Mucosa of descending colon (tissue), 3 donors: ENCODE data around the gene F12. TPM values are rescaled to one million over a fixed set of nuclear protein-coding genes. Genes with fewer than 3 reads are reported as not detected.

Experiments
- ATAC-seq: fragments of 200-7000 bp; cut with Tn5 transposase; one replicate; pipeline ENCODE4 v1.9.1; 2020; ENCODE audit warnings: mild to moderate bottlenecking, moderate library complexity
- DNase-seq, 3 donors: peaks; one replicate each; pipeline ENCODE4 v3.0.0-alpha.2; 2020
- H3K36me3 ChIP-seq: fragments of 200-600 bp; one replicate; pipeline ENCODE4 v1.8.0; 2021; ENCODE audit warnings: low read depth, mild to moderate bottlenecking
- H3K4me1 ChIP-seq: fragments of 200-600 bp; one replicate; pipeline ENCODE4 v1.8.0; 2021; ENCODE audit warnings: low read depth, mild to moderate bottlenecking
- H3K4me3 ChIP-seq: fragments of 200-600 bp; one replicate; pipeline ENCODE4 v1.8.0; 2021; ENCODE audit warnings: mild to moderate bottlenecking
- H3K9me3 ChIP-seq: fragments of 200-600 bp; one replicate; pipeline ENCODE4 v1.8.0; 2021; ENCODE audit warnings: mild to moderate bottlenecking
- intact Hi-C, 2 donors: fragments of 100-400 bp; cut with DNase I in 1 of 2; cut with micrococcal nuclease in 1 of 2; formaldehyde crosslinking; loops; one replicate each; pipeline versions ENCODE4 v1.11.0 to v1.11.1; 2022; cut with DNase I, micrococcal nuclease
- total RNA-seq, 3 donors: library from RNA; stranded (reverse); fragmentation: NEBNext Ultra II Directional in 2 of 3; extraction: Animal tissue kit (Norgen Biotek cat#: 25700) in 2 of 3; gene quantifications; one replicate each; pipeline versions ENCODE4 v1.2.1 to v1.2.4, GENCODE V29; 2021 to 2023
- TF ChIP-seq, protein P1 (sequence below): fragments of 200-600 bp; IDR thresholded peaks from one replicate; pipeline ENCODE4 v1.8.0; 2022; ENCODE audit warnings: antibody characterized with exemption, mild to moderate bottlenecking
- donor health status: DM: no; HTN: no; CAD: no; lungs with moderate emphysema.
- donor health status: DM: no; HTN: no; CAD: no.
- donor health status: DM: no; HTN: yes; CAD: no.

Gene F12
- total RNA-seq, 3 donors from 2014 or later, result 3.0 to 9.2 (median 7.0) TPM

DNA sequence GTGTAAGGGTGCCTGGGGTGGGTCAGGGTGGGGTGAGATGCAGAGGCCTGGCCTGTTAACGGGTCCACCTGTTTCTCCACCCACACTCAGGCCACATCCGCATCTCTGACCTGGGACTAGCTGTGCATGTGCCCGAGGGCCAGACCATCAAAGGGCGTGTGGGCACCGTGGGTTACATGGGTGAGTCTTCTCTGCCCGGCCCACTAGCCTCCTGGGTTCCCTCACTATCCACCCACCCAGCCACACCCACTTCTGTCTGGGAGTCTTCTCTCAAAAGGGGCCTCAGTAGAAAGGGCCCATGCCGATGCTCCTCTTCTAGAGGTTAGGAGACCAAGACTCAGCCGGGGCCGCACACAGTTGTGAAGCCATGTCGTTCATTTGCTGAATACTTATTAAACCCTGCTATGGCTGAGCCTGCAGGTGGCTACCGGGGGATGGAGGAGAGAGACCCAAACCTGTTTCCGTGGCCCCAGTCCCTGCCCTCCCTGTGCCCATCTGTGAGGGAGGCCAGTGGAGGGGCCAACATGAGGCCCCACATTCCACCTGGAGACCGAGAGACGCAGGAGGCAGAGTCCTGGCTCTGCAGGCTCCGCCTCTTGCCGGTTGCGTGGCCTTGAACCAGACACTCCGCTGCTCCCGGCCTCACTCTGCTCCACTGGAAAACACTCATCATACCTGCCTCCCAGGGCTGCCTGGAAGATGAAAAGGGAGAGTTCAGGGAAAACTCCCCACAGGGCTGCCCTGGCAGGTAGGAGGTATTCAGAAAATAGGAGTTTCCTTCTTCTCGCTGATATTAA lies 25.8 kb upstream of the F12 start:
- DNase-seq, result no peak
- no peaks in the 10 kb centered on the region for H3K36me3 ChIP-seq
- no peaks in the 10 kb centered on the region for H3K9me3 ChIP-seq
- H3K4me3 ChIP-seq, result no peak overlapping the region
- no peak for ATAC-seq
- TF ChIP-seq, protein P1, sequence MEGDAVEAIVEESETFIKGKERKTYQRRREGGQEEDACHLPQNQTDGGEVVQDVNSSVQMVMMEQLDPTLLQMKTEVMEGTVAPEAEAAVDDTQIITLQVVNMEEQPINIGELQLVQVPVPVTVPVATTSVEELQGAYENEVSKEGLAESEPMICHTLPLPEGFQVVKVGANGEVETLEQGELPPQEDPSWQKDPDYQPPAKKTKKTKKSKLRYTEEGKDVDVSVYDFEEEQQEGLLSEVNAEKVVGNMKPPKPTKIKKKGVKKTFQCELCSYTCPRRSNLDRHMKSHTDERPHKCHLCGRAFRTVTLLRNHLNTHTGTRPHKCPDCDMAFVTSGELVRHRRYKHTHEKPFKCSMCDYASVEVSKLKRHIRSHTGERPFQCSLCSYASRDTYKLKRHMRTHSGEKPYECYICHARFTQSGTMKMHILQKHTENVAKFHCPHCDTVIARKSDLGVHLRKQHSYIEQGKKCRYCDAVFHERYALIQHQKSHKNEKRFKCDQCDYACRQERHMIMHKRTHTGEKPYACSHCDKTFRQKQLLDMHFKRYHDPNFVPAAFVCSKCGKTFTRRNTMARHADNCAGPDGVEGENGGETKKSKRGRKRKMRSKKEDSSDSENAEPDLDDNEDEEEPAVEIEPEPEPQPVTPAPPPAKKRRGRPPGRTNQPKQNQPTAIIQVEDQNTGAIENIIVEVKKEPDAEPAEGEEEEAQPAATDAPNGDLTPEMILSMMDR, result no peak
- intact Hi-C loops, result no loop called here
- H3K4me1 ChIP-seq, result peaks cover 10% of the 10 kb centered on the region

DNA sequence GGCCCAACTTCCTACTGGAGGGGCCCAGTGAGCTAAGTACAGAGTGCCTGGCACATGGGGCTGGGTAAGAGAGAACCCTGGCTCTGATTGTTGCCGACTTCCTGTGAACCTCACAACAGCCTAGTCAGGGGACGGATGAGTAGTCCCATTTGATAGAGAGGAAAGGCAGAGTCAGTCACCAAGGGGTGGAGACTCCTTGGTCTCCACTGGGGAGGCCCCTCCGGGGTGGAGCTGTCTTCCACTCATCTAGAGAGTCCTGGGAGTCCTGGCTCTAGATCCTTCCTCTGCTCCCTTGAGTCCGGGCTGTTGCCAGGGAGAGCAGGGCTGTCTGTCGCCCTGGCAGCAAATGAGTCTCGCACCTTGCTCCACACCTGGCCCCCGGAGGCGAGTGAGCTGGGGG lies 25.1 kb upstream of the F12 start:
- H3K36me3 ChIP-seq, result no peaks in the 10 kb centered on the region
- no peak for ATAC-seq
- intact Hi-C loops, result no loop called here

DNA sequence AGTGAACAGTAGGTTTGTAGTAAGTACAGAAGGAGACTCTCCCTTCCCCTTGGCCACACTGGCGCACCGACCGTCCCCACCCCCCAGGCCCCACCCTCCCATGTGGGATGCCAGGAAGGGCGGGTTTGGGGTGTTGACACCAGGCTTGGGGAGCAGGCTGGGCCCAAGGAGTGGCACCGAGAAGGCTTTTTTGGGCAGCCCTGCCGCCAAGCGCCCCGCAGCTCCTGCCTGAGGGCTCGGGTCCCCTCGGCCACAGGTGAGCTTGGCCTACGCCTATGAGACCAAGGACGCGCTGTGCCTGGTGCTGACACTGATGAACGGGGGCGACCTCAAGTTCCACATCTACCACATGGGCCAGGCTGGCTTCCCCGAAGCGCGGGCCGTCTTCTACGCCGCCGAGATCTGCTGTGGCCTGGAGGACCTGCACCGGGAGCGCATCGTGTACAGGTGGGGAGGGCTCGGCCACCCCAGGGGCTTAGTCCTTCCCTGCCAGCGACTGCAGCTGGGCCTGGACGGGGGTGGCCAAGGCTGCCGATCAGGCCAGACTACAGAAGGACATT lies 24.4 kb upstream of the F12 start:
- ATAC-seq (no peak), DNase-seq (peak in 1 of 3 donors; percentile 54)
- no peak overlapping the region for H3K4me3 ChIP-seq
- H3K36me3 ChIP-seq, result no peaks in the 10 kb centered on the region
- peaks cover 14% of the 10 kb centered on the region for H3K4me1 ChIP-seq
- TF ChIP-seq, protein P1, result no peak
- intact Hi-C loops, result no loop called here
- H3K9me3 ChIP-seq, result no peaks in the 10 kb centered on the region

More for the DNA sequence above, 25.1 kb upstream of the F12 start:
- DNase-seq, result no peak
- TF ChIP-seq, protein P1, result no peak
- Histone ChIP-seq H3K4me1 (peaks cover 13% of the 10 kb centered on the region), H3K9me3 (no peaks in the 10 kb centered on the region), H3K4me3 (no peak overlapping the region)

DNA sequence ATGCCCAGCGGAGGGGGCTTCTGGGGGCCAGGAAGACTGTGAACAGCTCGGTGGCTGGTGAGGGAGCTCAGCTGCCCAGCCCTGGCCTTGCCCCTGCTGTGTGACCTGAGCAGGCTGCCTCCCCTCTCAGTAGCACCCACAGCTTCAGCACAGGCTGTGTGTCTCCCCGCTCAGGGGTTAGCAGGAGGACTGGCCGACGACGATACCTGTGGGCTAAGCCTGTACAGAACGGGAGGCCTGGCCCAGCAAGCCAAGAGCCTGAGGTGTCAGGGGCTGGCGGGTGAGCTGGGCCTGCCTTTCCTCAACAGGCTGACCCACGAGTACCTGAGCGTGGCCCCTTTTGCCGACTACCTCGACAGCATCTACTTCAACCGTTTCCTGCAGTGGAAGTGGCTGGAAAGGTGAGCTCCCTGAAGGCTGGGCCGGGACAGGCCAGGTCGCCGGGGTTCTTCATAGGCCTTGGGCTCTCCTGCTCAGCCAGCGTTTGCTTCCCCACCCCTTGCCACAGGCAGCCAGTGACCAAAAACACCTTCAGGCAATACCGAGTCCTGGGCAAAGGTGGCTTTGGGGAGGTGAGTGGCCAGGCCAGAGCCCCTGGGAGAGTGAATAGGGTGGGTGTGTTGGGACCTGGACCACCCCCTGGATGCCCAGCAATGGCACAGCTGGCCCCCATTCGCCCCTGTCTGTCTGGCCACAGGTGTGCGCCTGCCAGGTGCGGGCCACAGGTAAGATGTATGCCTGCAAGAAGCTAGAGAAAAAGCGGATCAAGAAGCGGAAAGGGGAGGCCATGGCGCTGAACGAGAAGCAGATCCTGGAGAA lies 23.7 kb upstream of the F12 start:
- TF ChIP-seq, protein P1, result no peak
- Histone ChIP-seq H3K4me1 (peaks cover 18% of the 10 kb centered on the region), H3K9me3 (no peaks in the 10 kb centered on the region), H3K4me3 (no peak overlapping the region), H3K36me3 (no peaks in the 10 kb centered on the region)
- intact Hi-C loops, result no loop called here
- DNase-seq (no peak), ATAC-seq (no peak)

DNA sequence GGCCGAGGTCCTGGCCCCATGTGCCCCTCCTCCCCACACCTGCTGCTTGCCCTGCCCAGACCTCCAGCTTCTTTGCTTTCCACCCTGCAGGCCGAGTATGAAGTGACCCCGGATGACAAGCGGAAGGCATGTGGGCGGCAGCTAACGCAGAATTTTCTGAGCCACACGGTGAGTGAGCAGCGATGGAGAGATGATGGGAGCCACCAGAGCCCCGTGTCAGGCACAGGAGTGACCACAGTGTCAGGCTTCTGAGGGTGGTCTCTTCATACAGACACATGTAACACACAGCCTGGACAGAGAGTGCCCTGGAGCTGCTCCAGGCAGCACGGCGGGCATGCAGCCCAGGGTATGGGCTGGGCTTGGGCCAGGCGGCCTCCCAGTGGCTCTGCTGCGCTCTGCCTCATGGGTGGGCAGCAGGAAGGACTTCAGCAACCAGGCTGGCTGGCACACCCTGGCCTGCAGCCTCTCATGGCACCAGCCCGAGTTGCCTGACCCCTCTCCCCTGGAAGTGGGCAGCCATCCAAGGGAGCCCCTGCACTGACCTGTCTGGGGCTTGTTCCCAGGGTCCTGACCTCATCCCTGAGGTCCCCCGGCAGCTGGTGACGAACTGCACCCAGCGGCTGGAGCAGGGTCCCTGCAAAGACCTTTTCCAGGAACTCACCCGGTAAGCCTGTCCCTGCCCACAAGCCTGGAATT lies 22.9 kb upstream of the F12 start:
- intact Hi-C loops, result no loop called here
- H3K9me3 ChIP-seq, result no peaks in the 10 kb centered on the region
- no peaks in the 10 kb centered on the region for H3K36me3 ChIP-seq
- H3K4me3 ChIP-seq, result no peak overlapping the region
- TF ChIP-seq, protein P1, result no peak
- ATAC-seq (no peak), DNase-seq (peak in 1 of 3 donors; percentile 58)
- H3K4me1 ChIP-seq, result peaks cover 25% of the 10 kb centered on the region
